KMS-11 (cell line): Measurements from ENCODE around the gene KRTAP4-11.

Experiments used
- H2AFZ ChIP-seq: fragments of 200-600 bp; sonication (generic); 2 replicates; pipeline ENCODE4 v1.6.1; 2016; ENCODE audit warnings: antibody characterized with exemption, mixed run types, low read depth
- H3K27ac ChIP-seq: fragments of 200-600 bp; sonication (generic); 2 replicates; pipeline ENCODE4 v1.6.1; 2016; ENCODE audit warnings: mild to moderate bottlenecking, mixed run types
- H3K27me3 ChIP-seq: fragments of 200-600 bp; sonication (generic); 2 replicates; pipeline ENCODE4 v1.6.1; 2017; ENCODE audit warnings: mild to moderate bottlenecking, low read depth, mixed run types, moderate library complexity; ENCODE audit not compliant: insufficient read depth
- H3K36me3 ChIP-seq: fragments of 200-600 bp; sonication (generic); 2 replicates; pipeline ENCODE4 v1.6.1; 2017; ENCODE audit warnings: mild to moderate bottlenecking, mixed run types; ENCODE audit not compliant: insufficient read depth
- H3K4me1 ChIP-seq: fragments of 200-600 bp; sonication (generic); 2 replicates; pipeline ENCODE4 v1.6.1; 2016; ENCODE audit warnings: mild to moderate bottlenecking, low read depth, mixed run types; ENCODE audit not compliant: poor library complexity, severe bottlenecking
- H3K4me2 ChIP-seq: fragments of 200-600 bp; sonication (generic); 2 replicates; pipeline ENCODE4 v1.7.0; 2016; ENCODE audit warnings: mild to moderate bottlenecking, mixed run types
- H3K4me3 ChIP-seq: fragments of 200-600 bp; sonication (generic); IDR thresholded peaks from 2 replicates; pipeline ENCODE4 v1.6.1; 2017; ENCODE audit warnings: low read depth, low read length, mixed read lengths; ENCODE audit not compliant: insufficient read depth
- H3K79me2 ChIP-seq: fragments of 200-600 bp; sonication (generic); 2 replicates; pipeline ENCODE4 v1.6.1; 2016; ENCODE audit warnings: low read depth, mixed run types; ENCODE audit not compliant: insufficient read depth
- H3K9ac ChIP-seq: fragments of 200-600 bp; sonication (generic); 2 replicates; pipeline ENCODE4 v1.6.1; 2016; ENCODE audit warnings: mild to moderate bottlenecking, mixed run types
- H4K20me1 ChIP-seq: fragments of 200-600 bp; sonication (generic); 2 replicates; pipeline ENCODE4 v1.6.1; 2016; ENCODE audit warnings: mild to moderate bottlenecking, mixed run types; ENCODE audit not compliant: insufficient read depth
- CTCF ChIP-seq: fragments of 200-600 bp; sonication (generic); conservative IDR thresholded peaks from 2 replicates; pipeline ENCODE4 v1.6.1; 2017; ENCODE audit warnings: low read depth, mild to moderate bottlenecking, antibody characterized with exemption, low read length, moderate library complexity, mixed read lengths

Gene KRTAP4-11

GRCh38 chr17:41147531-41148204, 29.5 kb upstream of the KRTAP4-11 start:
- Histone ChIP-seq H3K27me3 (no peaks in the 10 kb centered on the region), H2AFZ (no peak overlapping the region), H4K20me1 (no peaks in the 10 kb centered on the region), H3K79me2 (no peaks in the 10 kb centered on the region), H3K36me3 (no peaks in the 10 kb centered on the region), H3K9ac (no peak overlapping the region), H3K4me3 (no peak overlapping the region), H3K4me2 (no peak overlapping the region), H3K27ac (no peak overlapping the region), H3K4me1 (no peaks in the 10 kb centered on the region)
- no peak for TF ChIP-seq CTCF

- H3K4me3 ChIP-seq = no peak overlapping the region
- H3K4me1 ChIP-seq = no peaks in the 10 kb centered on the region
- no peaks in the 10 kb centered on the region for H4K20me1 ChIP-seq
- no peak overlapping the region for H3K4me2 ChIP-seq
- TF ChIP-seq CTCF = no peak
- no peaks in the 10 kb centered on the region for H3K36me3 ChIP-seq
- H2AFZ ChIP-seq = no peak overlapping the region
- H3K27ac ChIP-seq = no peak overlapping the region
- no peaks in the 10 kb centered on the region for H3K27me3 ChIP-seq
- no peak overlapping the region for H3K9ac ChIP-seq
- H3K79me2 ChIP-seq = no peaks in the 10 kb centered on the region
Measured at GRCh38 chr17:41145261-41145660, 27.1 kb upstream of the KRTAP4-11 start.

GRCh38 chr17:41144846-41145245, 26.7 kb upstream of the KRTAP4-11 start:
- H3K4me3 ChIP-seq = no peak overlapping the region
- H3K27ac ChIP-seq = no peak overlapping the region
- no peak for TF ChIP-seq CTCF

GRCh38 chr17:41141361-41141760, 23.2 kb upstream of the KRTAP4-11 start:
- Histone ChIP-seq H3K4me3 (no peak overlapping the region), H3K27me3 (no peaks in the 10 kb centered on the region), H3K27ac (no peak overlapping the region), H3K36me3 (no peaks in the 10 kb centered on the region), H4K20me1 (no peaks in the 10 kb centered on the region), H3K4me2 (no peak overlapping the region), H3K9ac (no peak overlapping the region), H3K4me1 (no peaks in the 10 kb centered on the region), H2AFZ (no peak overlapping the region), H3K79me2 (no peaks in the 10 kb centered on the region)
- TF ChIP-seq CTCF = no peak

More at GRCh38 chr17:41144846-41145245, 26.7 kb upstream of the KRTAP4-11 start:
- H4K20me1 ChIP-seq = no peaks in the 10 kb centered on the region
- no peaks in the 10 kb centered on the region for H3K27me3 ChIP-seq
- H3K4me2 ChIP-seq = no peak overlapping the region
- H3K9ac ChIP-seq = no peak overlapping the region
- H3K4me1 ChIP-seq = no peaks in the 10 kb centered on the region
- no peaks in the 10 kb centered on the region for H3K36me3 ChIP-seq
- no peaks in the 10 kb centered on the region for H3K79me2 ChIP-seq
- no peak overlapping the region for H2AFZ ChIP-seq
